Hepatocyte (in vitro differentiated cells): ENCODE data around the gene SLAMF1.

Experiments
- EZH2 ChIP-seq: fragments of 200-600 bp; sonication (generic); IDR thresholded peaks from 2 replicates; pipeline ENCODE4 v1.6.1; 2016; ENCODE audit warnings: antibody characterized with exemption, mild to moderate bottlenecking, borderline replicate concordance
- EZH2phosphoT487 ChIP-seq: fragments of 200-600 bp; sonication (generic); IDR thresholded peaks from one replicate; pipeline ENCODE4 v1.6.1; 2018; ENCODE audit warnings: antibody characterized with exemption, mild to moderate bottlenecking, low read depth, moderate library complexity; ENCODE audit not compliant: unreplicated experiment, severe bottlenecking
- TF ChIP-seq, protein P1 (sequence below): fragments of 200-600 bp; sonication (generic); IDR thresholded peaks from 2 replicates; pipeline ENCODE4 v1.5.1; 2016; ENCODE audit warnings: antibody characterized with exemption, mild to moderate bottlenecking; ENCODE audit not compliant: poor library complexity

DNA sequence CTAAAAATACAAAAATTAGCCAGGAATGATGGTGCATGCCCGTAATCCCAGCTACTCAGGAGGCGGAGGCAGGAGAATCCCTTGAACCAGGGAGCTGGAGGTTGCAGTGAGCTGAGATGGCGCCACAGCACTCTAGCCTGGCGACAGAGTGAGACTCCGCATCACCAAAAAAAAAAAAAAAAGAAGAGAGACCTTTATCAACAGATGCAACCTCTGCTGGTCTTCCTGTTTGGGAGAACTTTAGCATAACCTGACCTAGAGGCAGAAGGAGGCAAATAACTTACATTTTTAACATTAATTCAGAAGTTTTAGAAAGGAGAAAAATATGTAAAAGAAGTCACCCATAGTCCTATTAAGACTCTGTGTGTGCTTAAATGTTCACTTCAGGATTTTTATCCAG, 32.4 kb downstream of the SLAMF1 start:
- TF ChIP-seq EZH2 (no peak), EZH2phosphoT487 (no peak)
- TF ChIP-seq, protein P1, sequence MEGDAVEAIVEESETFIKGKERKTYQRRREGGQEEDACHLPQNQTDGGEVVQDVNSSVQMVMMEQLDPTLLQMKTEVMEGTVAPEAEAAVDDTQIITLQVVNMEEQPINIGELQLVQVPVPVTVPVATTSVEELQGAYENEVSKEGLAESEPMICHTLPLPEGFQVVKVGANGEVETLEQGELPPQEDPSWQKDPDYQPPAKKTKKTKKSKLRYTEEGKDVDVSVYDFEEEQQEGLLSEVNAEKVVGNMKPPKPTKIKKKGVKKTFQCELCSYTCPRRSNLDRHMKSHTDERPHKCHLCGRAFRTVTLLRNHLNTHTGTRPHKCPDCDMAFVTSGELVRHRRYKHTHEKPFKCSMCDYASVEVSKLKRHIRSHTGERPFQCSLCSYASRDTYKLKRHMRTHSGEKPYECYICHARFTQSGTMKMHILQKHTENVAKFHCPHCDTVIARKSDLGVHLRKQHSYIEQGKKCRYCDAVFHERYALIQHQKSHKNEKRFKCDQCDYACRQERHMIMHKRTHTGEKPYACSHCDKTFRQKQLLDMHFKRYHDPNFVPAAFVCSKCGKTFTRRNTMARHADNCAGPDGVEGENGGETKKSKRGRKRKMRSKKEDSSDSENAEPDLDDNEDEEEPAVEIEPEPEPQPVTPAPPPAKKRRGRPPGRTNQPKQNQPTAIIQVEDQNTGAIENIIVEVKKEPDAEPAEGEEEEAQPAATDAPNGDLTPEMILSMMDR = no peak
